ENCODE results near the gene MYO1E. TPM values are rescaled to one million over a fixed set of nuclear protein-coding genes. Genes with fewer than 3 reads are reported as not detected.

The MYO1E gene
- total and polyA plus RNA-seq, 7 experiments from 2014 or later: 2.3 to 67.1 (median 3.7) TPM; not detected in 2

DNA sequence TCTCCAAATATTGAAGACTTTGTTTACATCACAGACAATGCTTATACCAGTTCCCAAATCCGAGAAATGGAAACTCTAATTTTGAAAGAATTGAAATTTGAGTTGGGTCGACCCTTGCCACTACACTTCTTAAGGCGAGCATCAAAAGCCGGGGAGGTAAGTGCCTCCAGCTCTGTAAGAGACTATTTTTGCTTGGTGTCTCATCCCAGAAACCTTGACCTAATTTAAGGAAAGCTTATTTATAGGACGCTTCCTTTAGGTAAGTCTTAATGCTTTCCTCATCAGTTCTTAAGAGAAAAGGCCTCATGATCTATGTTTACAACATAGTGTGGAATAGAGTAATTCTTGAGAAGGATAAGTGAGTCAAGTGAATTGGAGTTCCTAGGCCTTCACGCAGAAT is 255.9 kb downstream of the MYO1E start:
- no peak for ATAC-seq
- Histone ChIP-seq H3K27ac (ENCODE audit: low read depth, low read length) (no peak overlapping the region), H3K9me3 (ENCODE audit: control insufficient read depth in 2 of 3, low read length in 3 of 3) (no peaks in the 10 kb centered on the region), H3K27me3 (ENCODE audit: control insufficient read depth in 2 of 2, insufficient read depth in 2 of 2, low read length in 2 of 2) (no peaks in the 10 kb centered on the region), H3K36me3 (ENCODE audit: control insufficient read depth in 2 of 3, insufficient read depth in 3 of 3, low read length in 3 of 3) (no peaks in the 10 kb centered on the region), H3K4me3 (ENCODE audit: low read length) (no peak overlapping the region), H3K4me1 (ENCODE audit: control insufficient read depth in 2 of 2, insufficient read depth in 2 of 2, low read length in 2 of 2) (no peaks in the 10 kb centered on the region)
- no peak overlapping the region for H3K27ac Mint-ChIP-seq
- no peaks in the 10 kb centered on the region for H3K9me3 Mint-ChIP-seq
- CTCF ChIA-PET: interaction anchor here (0.9 kb wide), 1 partner anchor 10 kb away, joined by 3 read pairs; no protein-coding TSS in a partner anchor
- DNase-seq: no peak
- H3K4me1 Mint-ChIP-seq: peaks cover 0 to 17% (median 0%) of the 10 kb centered on the region in 7 donors
- POLR2A ChIA-PET: interaction anchor here (0.6 kb wide), 1 partner anchor 8 kb away, joined by 3 read pairs; no protein-coding TSS in a partner anchor
- H3K27me3 Mint-ChIP-seq: no peaks in the 10 kb centered on the region
- peaks cover 0 to 40% (median 0%) of the 10 kb centered on the region in 5 donors for H3K36me3 Mint-ChIP-seq
- H3K4me3 Mint-ChIP-seq: no peak overlapping the region
- intact Hi-C loops (cut with micrococcal nuclease): no loop called here

DNA sequence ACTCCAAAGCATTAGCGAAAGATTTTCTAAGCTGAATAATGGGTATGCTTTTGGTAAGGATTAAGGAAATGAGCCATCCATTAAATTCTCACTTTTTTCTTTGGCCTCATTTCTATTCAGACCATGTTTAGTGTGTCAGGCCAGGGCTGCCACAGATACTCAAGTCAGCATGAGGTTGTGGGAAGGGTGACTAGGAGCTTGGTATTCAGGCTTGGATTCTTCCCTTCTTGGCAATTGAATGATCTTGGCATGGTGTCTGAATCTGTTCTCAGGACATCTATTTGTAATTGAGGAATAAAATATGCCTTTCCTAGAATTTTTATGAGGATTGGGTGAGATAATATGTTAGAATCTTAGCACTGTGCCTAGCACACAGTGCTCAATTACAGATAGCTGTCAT is 256.5 kb downstream of the MYO1E start:
- CTCF ChIA-PET: no interaction called here

DNA sequence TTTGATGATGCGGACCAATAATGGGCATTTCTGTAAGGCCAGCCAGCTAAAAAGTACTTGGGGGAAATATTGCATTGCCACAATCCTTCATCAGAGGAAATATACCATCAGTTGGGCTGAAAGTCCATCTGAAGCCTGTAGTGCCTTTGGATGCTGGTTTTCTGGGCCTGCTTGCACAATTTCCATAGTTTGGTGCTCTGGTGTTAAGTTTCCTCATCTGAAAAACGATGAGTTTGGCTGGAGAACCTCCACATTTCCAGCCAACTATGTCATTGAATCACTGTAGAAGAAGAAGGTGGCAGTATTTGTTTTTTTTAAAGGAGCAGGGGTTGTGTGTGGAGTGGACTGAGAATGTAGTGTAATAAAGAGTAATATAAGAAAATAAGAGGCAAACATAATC is 257.6 kb downstream of the MYO1E start:
- H3K4me3 ChIP-seq (ENCODE audit: low read length): no peak overlapping the region
- no peaks in the 10 kb centered on the region for H3K27me3 ChIP-seq (ENCODE audit: control insufficient read depth in 2 of 2, insufficient read depth in 2 of 2, low read length in 2 of 2)
- peaks cover 0 to 23% (median 0%) of the 10 kb centered on the region in 7 donors for H3K4me1 Mint-ChIP-seq
- ChIA-PET POLR2A (no interaction called here), CTCF (interaction anchor here (0.7 kb wide), 1 partner anchor 186 kb away, joined by 3 read pairs; no protein-coding TSS in a partner anchor)
- H3K27me3 Mint-ChIP-seq: no peaks in the 10 kb centered on the region
- H3K9me3 Mint-ChIP-seq: no peaks in the 10 kb centered on the region
- ATAC-seq (no peak), DNase-seq (no peak)
- no peaks in the 10 kb centered on the region for H3K9me3 ChIP-seq (ENCODE audit: control insufficient read depth in 2 of 3, low read length in 3 of 3)
- H3K4me1 ChIP-seq (ENCODE audit: control insufficient read depth in 2 of 2, insufficient read depth in 2 of 2, low read length in 2 of 2): no peaks in the 10 kb centered on the region
- H3K36me3 Mint-ChIP-seq: peaks cover 0 to 38% (median 0%) of the 10 kb centered on the region in 5 donors
- no peaks in the 10 kb centered on the region for H3K36me3 ChIP-seq (ENCODE audit: control insufficient read depth in 2 of 3, insufficient read depth in 3 of 3, low read length in 3 of 3)
- H3K27ac ChIP-seq (ENCODE audit: low read depth, low read length): no peak overlapping the region
- intact Hi-C loops (cut with micrococcal nuclease): no loop called here
- H3K27ac Mint-ChIP-seq: peak overlapping the region in 1 of 9 donors; percentile 34
- no peak overlapping the region for H3K4me3 Mint-ChIP-seq

More for the DNA sequence above, 256.5 kb downstream of the MYO1E start:
- Histone ChIP-seq H3K4me3 (ENCODE audit: low read length) (no peak overlapping the region), H3K27ac (ENCODE audit: low read depth, low read length) (no peak overlapping the region), H3K9me3 (ENCODE audit: control insufficient read depth in 2 of 3, low read length in 3 of 3) (no peaks in the 10 kb centered on the region), H3K4me1 (ENCODE audit: control insufficient read depth in 2 of 2, insufficient read depth in 2 of 2, low read length in 2 of 2) (no peaks in the 10 kb centered on the region), H3K36me3 (ENCODE audit: control insufficient read depth in 2 of 3, insufficient read depth in 3 of 3, low read length in 3 of 3) (no peaks in the 10 kb centered on the region), H3K27me3 (ENCODE audit: control insufficient read depth in 2 of 2, insufficient read depth in 2 of 2, low read length in 2 of 2) (no peaks in the 10 kb centered on the region)
- Mint-ChIP-seq H3K27ac (no peak overlapping the region), H3K4me3 (no peak overlapping the region), H3K36me3 (peaks cover 0 to 40% (median 0%) of the 10 kb centered on the region in 5 donors), H3K4me1 (peaks cover 0 to 17% (median 0%) of the 10 kb centered on the region in 7 donors), H3K27me3 (no peaks in the 10 kb centered on the region), H3K9me3 (no peaks in the 10 kb centered on the region)
- ATAC-seq: no peak
- intact Hi-C loops (cut with micrococcal nuclease): no loop called here
- POLR2A ChIA-PET: no interaction called here
- DNase-seq: no peak

DNA sequence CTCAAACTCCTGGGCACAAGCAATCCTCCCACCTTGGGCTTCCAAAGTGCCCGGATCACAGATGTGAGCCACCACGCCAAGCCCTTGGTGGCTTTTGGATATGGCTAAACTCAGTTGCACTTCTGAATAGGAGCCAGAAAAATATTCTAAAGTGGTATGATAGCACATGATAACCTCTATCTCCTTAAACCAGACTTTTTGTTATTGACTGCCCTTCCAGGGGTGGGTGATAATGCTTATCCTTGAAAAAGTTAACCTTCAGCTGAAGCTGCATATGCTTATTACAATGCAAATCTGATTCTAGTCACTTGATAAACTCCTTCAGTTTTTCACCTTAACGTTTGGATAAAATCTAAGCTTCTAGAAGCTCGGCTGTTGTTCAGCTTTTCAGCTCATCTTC is 261.4 kb downstream of the MYO1E start:
- Mint-ChIP-seq H3K4me3 (no peak overlapping the region), H3K36me3 (peaks cover 0 to 30% (median 0%) of the 10 kb centered on the region in 5 donors), H3K9me3 (no peaks in the 10 kb centered on the region), H3K27me3 (no peaks in the 10 kb centered on the region), H3K27ac (no peak overlapping the region), H3K4me1 (peaks cover 0 to 44% (median 0%) of the 10 kb centered on the region in 7 donors)
- no peak overlapping the region for H3K4me3 ChIP-seq (ENCODE audit: low read length)
- DNase-seq: no peak
- intact Hi-C loops (cut with micrococcal nuclease): no loop called here
- CTCF ChIA-PET: interaction anchor here (0.6 kb wide), 2 partner anchors 11 to 861 kb away, joined by 3 to 4 read pairs; no protein-coding TSS in a partner anchor
- H3K27me3 ChIP-seq (ENCODE audit: control insufficient read depth in 2 of 2, insufficient read depth in 2 of 2, low read length in 2 of 2): no peaks in the 10 kb centered on the region
- H3K4me1 ChIP-seq (ENCODE audit: control insufficient read depth in 2 of 2, insufficient read depth in 2 of 2, low read length in 2 of 2): no peaks in the 10 kb centered on the region
- H3K36me3 ChIP-seq (ENCODE audit: control insufficient read depth in 2 of 3, insufficient read depth in 3 of 3, low read length in 3 of 3): no peaks in the 10 kb centered on the region
- H3K27ac ChIP-seq (ENCODE audit: low read depth, low read length): no peak overlapping the region
- POLR2A ChIA-PET: interaction anchor here (0.6 kb wide), 1 partner anchor 72 kb away, joined by 3 read pairs; no protein-coding TSS in a partner anchor
- H3K9me3 ChIP-seq (ENCODE audit: control insufficient read depth in 2 of 3, low read length in 3 of 3): no peaks in the 10 kb centered on the region
- ATAC-seq: no peak

DNA sequence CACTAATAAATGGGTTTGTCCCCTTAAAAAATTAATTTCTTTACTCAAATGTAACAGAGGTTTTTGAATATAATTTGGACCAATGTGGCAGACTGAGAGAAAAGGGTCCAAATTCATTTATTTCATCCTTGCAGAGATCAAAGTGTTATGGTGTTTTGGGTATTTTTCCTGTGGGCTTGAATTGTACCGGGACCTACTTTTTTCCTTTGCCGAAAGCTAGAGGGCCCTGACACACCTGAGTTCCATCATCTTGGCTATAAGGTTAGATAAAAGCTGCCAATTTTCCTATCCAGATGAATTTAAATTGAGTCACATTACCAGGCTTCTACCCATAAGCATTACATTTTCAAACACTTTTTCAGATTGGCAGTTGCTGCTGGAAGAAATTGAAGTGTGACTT is 266.8 kb downstream of the MYO1E start:
- Histone ChIP-seq H3K9me3 (ENCODE audit: control insufficient read depth in 2 of 3, low read length in 3 of 3) (no peaks in the 10 kb centered on the region), H3K36me3 (ENCODE audit: control insufficient read depth in 2 of 3, insufficient read depth in 3 of 3, low read length in 3 of 3) (no peaks in the 10 kb centered on the region), H3K27me3 (ENCODE audit: control insufficient read depth in 2 of 2, insufficient read depth in 2 of 2, low read length in 2 of 2) (no peaks in the 10 kb centered on the region), H3K4me3 (ENCODE audit: low read length) (no peak overlapping the region), H3K27ac (ENCODE audit: low read depth, low read length) (no peak overlapping the region), H3K4me1 (ENCODE audit: control insufficient read depth in 2 of 2, insufficient read depth in 2 of 2, low read length in 2 of 2) (peaks cover 7 to 11% of the 10 kb centered on the region in 2 donors)
- no peaks in the 10 kb centered on the region for H3K27me3 Mint-ChIP-seq
- peaks cover 0 to 18% (median 0%) of the 10 kb centered on the region in 5 donors for H3K36me3 Mint-ChIP-seq
- POLR2A ChIA-PET: no interaction called here
- intact Hi-C loops (cut with micrococcal nuclease): loop anchor here (1.0 to 10.0 kb wide), 5 partner anchors 119 to 579 kb away; partner anchors contain the start of genes RNF111 (in 2 of the 2), BNIP2 (in 1 of the 2) and SLTM (in 1 of the 2)
- DNase-seq (no peak), ATAC-seq (no peak)
- H3K4me3 Mint-ChIP-seq: peak overlapping the region; percentile 89 to 100 (median 93)
- H3K9me3 Mint-ChIP-seq: no peaks in the 10 kb centered on the region
- H3K27ac Mint-ChIP-seq: peak overlapping the region in 4 of 9 donors; percentile 22 to 100 (median 72)
- H3K4me1 Mint-ChIP-seq: peaks cover 8 to 51% (median 13%) of the 10 kb centered on the region in 7 donors
- CTCF ChIA-PET: no interaction called here

DNA sequence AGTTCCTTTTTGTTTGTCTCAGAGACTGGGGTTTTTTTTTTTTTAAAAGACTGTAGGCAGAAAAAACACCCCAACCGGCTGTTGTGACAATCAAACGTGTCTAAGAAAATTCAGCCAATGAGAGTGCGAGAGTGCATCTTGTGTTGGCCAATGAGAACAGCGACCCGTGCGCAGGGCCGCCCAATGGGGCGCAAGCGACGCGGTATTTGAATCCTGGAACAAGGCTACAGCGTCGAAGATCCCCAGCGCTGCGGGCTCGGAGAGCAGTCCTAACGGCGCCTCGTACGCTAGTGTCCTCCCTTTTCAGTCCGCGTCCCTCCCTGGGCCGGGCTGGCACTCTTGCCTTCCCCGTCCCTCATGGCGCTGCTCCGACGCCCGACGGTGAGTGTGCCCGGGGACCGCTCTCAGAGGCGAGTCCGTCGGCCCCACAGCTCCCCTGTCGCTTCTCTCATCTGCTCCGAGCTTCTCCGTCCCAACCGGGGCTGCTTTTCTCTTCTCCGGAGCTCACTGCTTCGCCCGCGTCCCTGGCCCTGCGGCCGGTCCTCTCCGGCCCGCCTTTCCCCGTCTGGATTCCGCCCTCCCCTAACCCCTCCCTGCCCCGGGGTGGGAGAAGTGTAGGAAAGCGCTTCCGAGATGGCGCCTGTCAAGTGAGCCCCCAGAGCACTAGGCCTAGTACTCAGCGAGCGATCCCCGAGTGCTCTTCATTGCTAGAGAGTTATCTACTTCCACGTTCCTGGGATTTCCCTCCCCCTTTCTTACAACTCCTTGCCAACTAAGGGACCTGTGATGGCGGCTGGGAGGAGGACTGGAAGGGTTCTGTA is 267.5 kb downstream of the MYO1E start, which contains the start of gene CCNB2:
Gene CCNB2, plus strand, starts transcription at position 235 of the 821 bp plus-strand sequence. Its CDS starts 123 bp downstream, at position 358.
- peak; percentile 100 for ATAC-seq
- Histone ChIP-seq H3K27ac (ENCODE audit: low read depth, low read length) (peak within 1 kb of the TSS; percentile 71), H3K4me1 (ENCODE audit: control insufficient read depth in 2 of 2, insufficient read depth in 2 of 2, low read length in 2 of 2) (peaks cover 7 to 11% of the 10 kb centered on the region in 2 donors), H3K36me3 (ENCODE audit: control insufficient read depth in 2 of 3, insufficient read depth in 3 of 3, low read length in 3 of 3) (no peaks in the 10 kb centered on the region), H3K4me3 (ENCODE audit: low read length) (peak within 1 kb of the TSS; percentile 77), H3K9me3 (ENCODE audit: control insufficient read depth in 2 of 3, low read length in 3 of 3) (no peaks in the 10 kb centered on the region), H3K27me3 (ENCODE audit: control insufficient read depth in 2 of 2, insufficient read depth in 2 of 2, low read length in 2 of 2) (no peaks in the 10 kb centered on the region)
- DNase-seq: peak; percentile 63 to 91 (median 87)
- H3K36me3 Mint-ChIP-seq: peaks cover 0 to 16% (median 0%) of the 10 kb centered on the region in 5 donors
- H3K27me3 Mint-ChIP-seq: no peaks in the 10 kb centered on the region
- intact Hi-C loops (cut with micrococcal nuclease): loop anchor here (1.0 to 10.0 kb wide), 5 partner anchors 118 to 580 kb away; partner anchors contain the start of genes RNF111 (in 2 of the 2), BNIP2 (in 1 of the 2) and SLTM (in 1 of the 2)
- H3K4me3 Mint-ChIP-seq: peak within 1 kb of the TSS; percentile 89 to 100 (median 93)
- POLR2A ChIA-PET: interaction anchor here (0.5 kb wide), 1 partner anchor 354 kb away, joined by 3 read pairs; no protein-coding TSS in a partner anchor
- peaks cover 9 to 49% (median 13%) of the 10 kb centered on the region in 7 donors for H3K4me1 Mint-ChIP-seq
- peak within 1 kb of the TSS; percentile 94 to 100 (median 98) for H3K27ac Mint-ChIP-seq
- CTCF ChIA-PET: no interaction called here
- H3K9me3 Mint-ChIP-seq: no peaks in the 10 kb centered on the region

Data from naive thymus-derived CD4-positive, alpha-beta T cell (primary cell).